Activated CD4-positive, alpha-beta memory T cell treated with anti-CD3 and anti-CD28 coated beads, Interleukin-2, amount 10 ng/mL, durations not matched to agents 7 days and 5 days (primary cell): Measurements from ENCODE around the gene ARSG. TPM values are rescaled to one million over a fixed set of nuclear protein-coding genes. Genes with fewer than 3 reads are reported as not detected.
A peak's percentile ranks its signal among the peaks of the same experiment; 100 is the strongest.
"Not testable (repeated sequence)": the region's sequence is repeated elsewhere in the genome, so short reads cannot be mapped to it uniquely, and the experiment has no call there.

Experiments
- CTCF ChIA-PET: fragments of 350-600 bp; sonication (Branson Sonifier 250); formaldehyde crosslinking; loops from one replicate; lab custom pipeline; 2021; ENCODE audit warnings: antibody characterized with exemption, inconsistent platforms; lab: Charles Lee
- POLR2A ChIA-PET: fragments of 350-600 bp; sonication (Branson Sonifier 250); formaldehyde crosslinking; loops from one replicate; lab custom pipeline; 2021; ENCODE audit warnings: antibody characterized with exemption; lab: Charles Lee
- DNase-seq: peaks from one replicate; pipeline ENCODE4 v3.0.0-alpha.2; 2020
- H3K27ac Mint-ChIP-seq: one replicate; pipeline ENCODE4 v1.8.0; 2021; ENCODE audit warnings: mild to moderate bottlenecking, mixed read lengths
- H3K27me3 Mint-ChIP-seq: one replicate; pipeline ENCODE4 v1.8.0; 2021; ENCODE audit warnings: mixed read lengths
- H3K36me3 Mint-ChIP-seq: one replicate; pipeline ENCODE4 v1.8.0; 2021; ENCODE audit warnings: low read depth, mixed read lengths
- H3K4me1 Mint-ChIP-seq: one replicate; pipeline ENCODE4 v1.8.0; 2021; ENCODE audit warnings: mixed read lengths
- H3K4me3 Mint-ChIP-seq: one replicate; pipeline ENCODE4 v1.8.0; 2021; ENCODE audit warnings: mild to moderate bottlenecking, mixed read lengths
- H3K9me3 Mint-ChIP-seq: one replicate; pipeline ENCODE4 v1.8.0; 2021; ENCODE audit warnings: mixed read lengths
- total RNA-seq, 2 experiments: library from RNA; stranded (reverse); gene quantifications; one replicate each; pipeline ENCODE4 v1.2.3, GENCODE V29; 2021

ARSG gene
- total RNA-seq, 2 experiments from 2014 or later: 13.5 to 16.8 TPM

DNA sequence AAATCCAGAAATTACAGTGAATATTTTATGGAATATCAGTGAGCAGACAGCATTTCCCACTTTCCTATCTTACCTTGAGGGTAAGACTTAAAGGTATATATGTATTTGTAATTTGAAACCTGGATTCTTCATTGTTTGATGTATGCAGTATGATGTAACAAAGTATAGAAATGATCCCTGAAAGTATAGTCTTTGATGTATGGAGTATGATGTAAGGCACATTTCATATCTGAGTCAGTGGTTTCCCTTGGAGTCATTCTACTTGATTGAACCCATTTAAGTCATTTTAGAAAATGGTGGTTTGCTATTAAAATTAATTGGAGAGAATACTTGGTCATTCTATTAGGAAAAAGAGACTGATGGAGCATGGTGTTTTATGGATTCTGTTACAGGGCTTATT, 33.4 kb upstream of the ARSG start:
- Mint-ChIP-seq H3K27me3 (no peaks in the 10 kb centered on the region), H3K27ac (peak overlapping the region; percentile 82), H3K4me3 (no peak overlapping the region), H3K4me1 (peaks cover 87% of the 10 kb centered on the region), H3K36me3 (peaks cover 52% of the 10 kb centered on the region), H3K9me3 (no peaks in the 10 kb centered on the region)
- no peak for DNase-seq
- POLR2A ChIA-PET: interaction anchor here (1.1 to 3.2 kb wide), 7 partner anchors 10 to 201 kb away, joined by 3 to 47 read pairs (median 5); partner anchors contain the start of genes AMZ2, ARSG, SLC16A6 and WIPI1
- CTCF ChIA-PET: interaction anchor here (1.0 to 2.1 kb wide), 6 partner anchors 8 to 201 kb away, joined by 3 to 9 read pairs (median 6); no protein-coding TSS in a partner anchor

DNA sequence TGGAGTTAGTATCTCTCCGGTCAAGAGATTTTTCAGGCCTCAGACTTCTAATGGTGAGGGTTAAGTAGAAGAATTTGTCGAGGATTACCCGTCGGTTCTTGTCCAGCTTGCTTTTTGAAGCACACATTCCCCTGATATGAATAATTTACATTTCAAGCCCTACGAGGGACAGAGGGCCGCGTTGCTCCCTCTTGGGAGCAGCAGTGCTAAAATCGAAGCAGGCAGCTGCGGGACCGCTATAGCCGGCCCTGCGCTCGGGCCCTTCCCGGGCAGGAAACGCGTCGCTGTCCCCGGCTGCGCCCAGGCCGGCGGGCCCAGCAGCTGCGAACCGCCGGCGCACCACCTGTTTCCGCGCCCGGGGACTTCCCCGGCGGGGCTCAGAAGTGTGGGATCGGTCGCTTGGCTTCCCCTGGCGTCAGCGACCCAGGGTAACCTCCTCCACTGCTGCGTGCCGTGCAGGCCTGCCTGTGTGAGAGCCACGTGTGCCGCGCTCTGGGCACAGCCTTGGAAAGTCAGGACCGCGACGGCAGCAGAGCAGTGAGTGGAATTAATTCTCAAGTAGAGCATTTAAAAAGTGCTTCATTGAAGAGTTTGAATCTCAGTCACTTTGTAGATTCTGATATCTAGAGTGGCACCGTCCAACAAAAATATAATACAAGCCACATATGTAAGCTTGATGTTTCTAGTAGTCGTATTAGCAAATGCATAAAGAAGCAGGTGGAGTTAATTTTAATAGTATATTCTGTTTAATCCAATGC, 32.2 kb upstream of the ARSG start:
- ChIA-PET CTCF (interaction anchor here (1.0 to 2.1 kb wide), 6 partner anchors 10 to 200 kb away, joined by 3 to 9 read pairs (median 6); no protein-coding TSS in a partner anchor), POLR2A (interaction anchor here (0.6 to 3.2 kb wide), 10 partner anchors 11 to 894 kb away, joined by 3 to 47 read pairs (median 4); partner anchors contain the start of genes AMZ2, ARSG, SLC16A6 and WIPI1)
- Mint-ChIP-seq H3K4me1 (peaks cover 82% of the 10 kb centered on the region), H3K36me3 (peaks cover 42% of the 10 kb centered on the region), H3K4me3 (peak overlapping the region; percentile 66), H3K27ac (peak overlapping the region; percentile 88)
- not testable (repeated sequence) for H3K9me3 Mint-ChIP-seq, H3K27me3 Mint-ChIP-seq
- peak; percentile 87 for DNase-seq

GRCh38 chr17:68259648-68259951, 31.7 kb upstream of the ARSG start:
- ChIA-PET CTCF (interaction anchor here (1.7 to 2.1 kb wide), 3 partner anchors 139 to 177 kb away, joined by 5 to 9 read pairs (median 8); no protein-coding TSS in a partner anchor), POLR2A (interaction anchor here (1.1 to 3.2 kb wide), 9 partner anchors 11 to 199 kb away, joined by 3 to 47 read pairs (median 5); partner anchors contain the start of genes AMZ2, ARSG, SLC16A6 and WIPI1)
- not testable (repeated sequence) for DNase-seq, H3K27me3 Mint-ChIP-seq, H3K9me3 Mint-ChIP-seq
- Mint-ChIP-seq H3K4me1 (peaks cover 77% of the 10 kb centered on the region), H3K36me3 (peaks cover 36% of the 10 kb centered on the region), H3K4me3 (peak overlapping the region; percentile 66), H3K27ac (peak overlapping the region; percentile 88)

DNA sequence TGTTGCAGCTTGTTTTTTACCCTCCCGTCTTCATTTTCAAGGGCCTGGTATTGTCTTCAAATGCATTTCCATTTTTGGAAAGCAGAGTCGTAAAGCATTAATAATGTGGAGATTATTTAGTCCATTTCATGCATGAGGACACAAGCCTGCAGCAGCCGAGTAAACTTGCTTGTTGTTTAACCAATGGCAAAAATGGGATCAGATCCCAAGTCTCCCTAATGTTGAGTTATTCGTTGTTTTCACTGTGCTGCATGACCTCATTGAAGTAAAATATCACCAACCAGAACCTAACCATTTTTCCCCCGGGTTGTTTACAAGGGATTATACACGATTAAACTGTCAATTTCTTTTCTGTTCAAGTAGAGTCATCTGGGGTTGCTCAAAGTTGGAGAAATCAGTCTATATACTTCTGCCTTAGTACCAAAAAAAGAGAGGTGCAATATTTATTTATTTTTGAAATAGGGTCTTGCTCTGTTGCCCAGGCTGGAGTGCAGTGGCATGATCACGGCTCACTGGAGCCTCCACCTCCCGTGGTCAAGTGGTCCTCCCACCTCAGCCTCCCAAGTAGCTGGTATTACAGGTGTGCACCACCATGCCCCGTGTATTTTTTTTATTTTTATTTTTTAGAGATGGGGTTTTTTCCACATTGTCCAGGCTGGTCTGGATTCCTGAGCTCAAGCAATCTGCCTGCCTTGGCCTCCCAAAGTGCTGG, 31.1 kb upstream of the ARSG start:
- H3K4me1 Mint-ChIP-seq: peaks cover 71% of the 10 kb centered on the region
- H3K27ac Mint-ChIP-seq: peak overlapping the region; percentile 88
- ChIA-PET CTCF (interaction anchor here (0.6 to 2.1 kb wide), 7 partner anchors 138 to 228 kb away, joined by 3 to 9 read pairs (median 5); no protein-coding TSS in a partner anchor), POLR2A (interaction anchor here (0.9 to 3.2 kb wide), 7 partner anchors 12 to 199 kb away, joined by 3 to 47 read pairs (median 5); partner anchors contain the start of genes AMZ2 and WIPI1)
- DNase-seq: no peak
- peaks cover 30% of the 10 kb centered on the region for H3K36me3 Mint-ChIP-seq
- no peaks in the 10 kb centered on the region for H3K9me3 Mint-ChIP-seq
- peak overlapping the region; percentile 66 for H3K4me3 Mint-ChIP-seq
- H3K27me3 Mint-ChIP-seq: no peaks in the 10 kb centered on the region

GRCh38 chr17:68262467-68262866, 28.8 kb upstream of the ARSG start:
- Mint-ChIP-seq H3K4me1 (peaks cover 61% of the 10 kb centered on the region), H3K36me3 (peaks cover 21% of the 10 kb centered on the region)
- not testable (repeated sequence) for DNase-seq, H3K27ac Mint-ChIP-seq, H3K9me3 Mint-ChIP-seq, H3K4me3 Mint-ChIP-seq, H3K27me3 Mint-ChIP-seq
- ChIA-PET POLR2A (interaction anchor here (0.8 to 2.9 kb wide), 9 partner anchors 15 to 201 kb away, joined by 3 to 17 read pairs (median 6); partner anchors contain the start of genes AMZ2, ARSG and SLC16A6), CTCF (interaction anchor here (0.5 to 4.9 kb wide), 15 partner anchors 8 to 205 kb away, joined by 3 to 55 read pairs (median 4); partner anchors contain the start of genes ARSG, SLC16A6 and WIPI1)

- Mint-ChIP-seq H3K36me3 (peaks cover 20% of the 10 kb centered on the region), H3K27ac (peak overlapping the region; percentile 31), H3K4me1 (peaks cover 57% of the 10 kb centered on the region)
- not testable (repeated sequence) for DNase-seq, H3K27me3 Mint-ChIP-seq, H3K9me3 Mint-ChIP-seq, H3K4me3 Mint-ChIP-seq
- ChIA-PET CTCF (interaction anchor here (0.6 to 4.9 kb wide), 16 partner anchors 9 to 244 kb away, joined by 3 to 55 read pairs (median 4); partner anchors contain the start of genes ARSG, SLC16A6 and WIPI1), POLR2A (interaction anchor here (0.7 to 2.9 kb wide), 9 partner anchors 16 to 201 kb away, joined by 3 to 17 read pairs (median 5); partner anchors contain the start of genes AMZ2, ARSG and SLC16A6)
These were observed 28.1 kb upstream of the ARSG start for GRCh38 chr17:68263101-68263681.

DNA sequence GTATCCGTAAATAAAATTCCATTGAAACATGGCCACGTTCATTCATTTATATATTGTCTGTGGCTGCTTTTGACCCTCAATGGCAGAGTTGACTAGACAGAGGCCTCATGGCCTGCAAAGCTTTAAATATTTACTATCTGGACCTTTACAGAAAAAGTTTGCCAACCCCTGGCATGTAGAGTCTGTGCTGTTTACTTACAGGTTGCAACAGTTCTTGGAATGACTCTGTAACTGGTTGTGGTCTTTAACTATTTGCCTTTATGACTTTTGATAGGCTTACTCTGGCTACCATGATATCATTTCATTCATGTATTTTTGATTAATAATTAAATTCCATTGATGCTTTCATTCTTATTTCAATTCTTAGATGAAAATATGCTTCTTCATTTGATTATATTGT, 25.5 kb upstream of the ARSG start:
- H3K27me3 Mint-ChIP-seq, DNase-seq, H3K9me3 Mint-ChIP-seq, H3K4me3 Mint-ChIP-seq, H3K27ac Mint-ChIP-seq: not testable (repeated sequence)
- peaks cover 37% of the 10 kb centered on the region for H3K4me1 Mint-ChIP-seq
- peaks cover 30% of the 10 kb centered on the region for H3K36me3 Mint-ChIP-seq
- ChIA-PET POLR2A (interaction anchor here (1.2 kb wide), 1 partner anchor 17 kb away, joined by 3 read pairs; no protein-coding TSS in a partner anchor), CTCF (interaction anchor here (0.6 to 4.9 kb wide), 14 partner anchors 8 to 202 kb away, joined by 3 to 55 read pairs (median 8); partner anchors contain the start of genes AMZ2, ARSG, SLC16A6 and WIPI1)

GRCh38 chr17:68273722-68274121, 17.6 kb upstream of the ARSG start:
- CTCF ChIA-PET: interaction anchor here (1.2 to 1.3 kb wide), 2 partner anchors 9 to 125 kb away, joined by 3 to 10 read pairs; no protein-coding TSS in a partner anchor
- no peaks in the 10 kb centered on the region for H3K27me3 Mint-ChIP-seq
- no peak overlapping the region for H3K4me3 Mint-ChIP-seq
- H3K27ac Mint-ChIP-seq: peak overlapping the region; percentile 19
- H3K9me3 Mint-ChIP-seq: peaks cover 4% of the 10 kb centered on the region
- no peaks in the 10 kb centered on the region for H3K4me1 Mint-ChIP-seq
- no peak for DNase-seq
- POLR2A ChIA-PET: interaction anchor here (1.5 to 1.7 kb wide), 2 partner anchors 18 kb away, joined by 3 to 4 read pairs; partner anchors contain the start of genes ARSG and SLC16A6
- H3K36me3 Mint-ChIP-seq: peaks cover 54% of the 10 kb centered on the region

GRCh38 chr17:68276339-68276738, 15.0 kb upstream of the ARSG start:
- POLR2A ChIA-PET, H3K27me3 Mint-ChIP-seq, DNase-seq, H3K4me3 Mint-ChIP-seq, H3K9me3 Mint-ChIP-seq, CTCF ChIA-PET, H3K4me1 Mint-ChIP-seq, H3K27ac Mint-ChIP-seq: not testable (repeated sequence)
- H3K36me3 Mint-ChIP-seq: peaks cover 59% of the 10 kb centered on the region

DNA sequence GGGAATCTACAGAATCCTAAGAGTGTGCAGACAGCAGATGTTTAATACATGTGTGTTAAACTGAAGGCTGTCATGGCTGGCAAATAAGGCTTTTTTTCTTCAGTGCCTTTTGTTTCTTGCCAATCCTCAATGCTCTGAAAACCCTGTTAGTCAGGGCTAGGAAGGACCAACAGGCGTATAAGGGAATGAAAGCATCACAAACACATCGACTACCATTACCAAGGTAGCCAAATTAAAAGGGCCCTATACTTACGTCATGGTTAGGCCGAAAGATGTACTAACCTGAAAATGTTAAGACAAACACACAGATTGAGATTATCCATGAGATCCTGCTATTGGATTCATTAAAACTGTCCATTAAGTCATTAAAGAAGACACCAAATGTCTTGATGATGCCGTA, 13.5 kb upstream of the ARSG start:
- Mint-ChIP-seq H3K4me1 (peaks cover 1% of the 10 kb centered on the region), H3K9me3 (peaks cover 9% of the 10 kb centered on the region), H3K27me3 (no peaks in the 10 kb centered on the region), H3K4me3 (no peak overlapping the region), H3K27ac (no peak overlapping the region), H3K36me3 (peaks cover 60% of the 10 kb centered on the region)
- DNase-seq: no peak
- POLR2A ChIA-PET: interaction anchor here (1.2 kb wide), 1 partner anchor 12 kb away, joined by 3 read pairs; no protein-coding TSS in a partner anchor
- CTCF ChIA-PET: interaction anchor here (1.1 to 1.2 kb wide), 2 partner anchors 11 to 159 kb away, joined by 3 read pairs; no protein-coding TSS in a partner anchor

- H3K27me3 Mint-ChIP-seq, H3K27ac Mint-ChIP-seq, H3K4me1 Mint-ChIP-seq, H3K4me3 Mint-ChIP-seq, H3K9me3 Mint-ChIP-seq, CTCF ChIA-PET, DNase-seq, POLR2A ChIA-PET: not testable (repeated sequence)
- peaks cover 41% of the 10 kb centered on the region for H3K36me3 Mint-ChIP-seq
These were observed 9.3 kb upstream of the ARSG start for GRCh38 chr17:68281965-68282364.
